ENCODE results near the gene CDK6.

CDK6 gene

DNA sequence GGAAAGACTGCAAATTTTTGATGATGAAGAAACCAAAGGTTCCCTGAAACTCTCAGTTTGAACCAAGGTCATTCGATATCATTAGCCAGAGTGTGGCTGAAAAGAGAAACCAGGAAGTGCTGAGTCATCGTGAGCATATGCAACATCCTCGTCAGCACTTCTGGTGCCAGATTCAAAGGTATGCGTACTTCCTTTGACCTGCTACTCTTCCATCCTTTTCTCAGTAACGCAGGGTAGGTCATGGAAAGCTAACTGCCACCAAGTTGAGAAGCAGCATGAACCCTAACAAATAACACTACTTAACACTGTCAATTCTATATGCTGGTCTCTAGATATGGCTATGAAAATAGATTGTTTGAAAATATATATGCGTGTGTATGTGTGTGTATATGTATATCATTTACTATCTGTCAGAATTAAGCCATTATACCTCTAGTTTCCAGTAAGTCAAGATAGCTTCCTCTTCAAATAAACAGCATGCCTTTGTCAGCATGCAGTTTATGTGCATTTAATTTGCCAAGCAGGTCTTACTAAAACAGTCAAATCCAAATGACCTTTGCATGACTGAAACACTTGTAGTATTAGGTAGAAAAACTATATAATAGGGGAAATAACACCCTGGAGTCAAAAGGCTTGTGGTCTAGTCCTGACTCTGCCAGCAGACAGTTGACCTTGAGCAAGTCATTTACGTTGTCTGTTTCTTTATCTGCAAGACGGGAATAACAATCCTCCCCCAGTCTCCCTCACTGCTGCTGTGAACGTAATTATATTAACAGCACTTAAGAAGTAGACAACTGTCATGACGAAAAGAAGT is 26.4 kb downstream of the CDK6 start:
- Histone ChIP-seq H3K4me3 (ENCODE audit: low read depth, low read length) (no peak overlapping the region), H3K27ac (peak overlapping the region; percentile 95), H3K36me3 (replicated peaks) (no peaks in the 10 kb centered on the region), H3K27me3 (replicated peaks) (no peaks in the 10 kb centered on the region)
- TF ChIP-seq, protein P1, sequence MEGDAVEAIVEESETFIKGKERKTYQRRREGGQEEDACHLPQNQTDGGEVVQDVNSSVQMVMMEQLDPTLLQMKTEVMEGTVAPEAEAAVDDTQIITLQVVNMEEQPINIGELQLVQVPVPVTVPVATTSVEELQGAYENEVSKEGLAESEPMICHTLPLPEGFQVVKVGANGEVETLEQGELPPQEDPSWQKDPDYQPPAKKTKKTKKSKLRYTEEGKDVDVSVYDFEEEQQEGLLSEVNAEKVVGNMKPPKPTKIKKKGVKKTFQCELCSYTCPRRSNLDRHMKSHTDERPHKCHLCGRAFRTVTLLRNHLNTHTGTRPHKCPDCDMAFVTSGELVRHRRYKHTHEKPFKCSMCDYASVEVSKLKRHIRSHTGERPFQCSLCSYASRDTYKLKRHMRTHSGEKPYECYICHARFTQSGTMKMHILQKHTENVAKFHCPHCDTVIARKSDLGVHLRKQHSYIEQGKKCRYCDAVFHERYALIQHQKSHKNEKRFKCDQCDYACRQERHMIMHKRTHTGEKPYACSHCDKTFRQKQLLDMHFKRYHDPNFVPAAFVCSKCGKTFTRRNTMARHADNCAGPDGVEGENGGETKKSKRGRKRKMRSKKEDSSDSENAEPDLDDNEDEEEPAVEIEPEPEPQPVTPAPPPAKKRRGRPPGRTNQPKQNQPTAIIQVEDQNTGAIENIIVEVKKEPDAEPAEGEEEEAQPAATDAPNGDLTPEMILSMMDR (IDR thresholded peaks at IDR 0.05; ENCODE audit: low read depth, low read length, missing control alignments) = no peak
- peak; percentile 95 for DNase-seq
- in situ Hi-C loops (cut with HindIII; ENCODE audit: low pct_ligation_motif_present, low sequenced_read_pairs) = no loop called here

DNA sequence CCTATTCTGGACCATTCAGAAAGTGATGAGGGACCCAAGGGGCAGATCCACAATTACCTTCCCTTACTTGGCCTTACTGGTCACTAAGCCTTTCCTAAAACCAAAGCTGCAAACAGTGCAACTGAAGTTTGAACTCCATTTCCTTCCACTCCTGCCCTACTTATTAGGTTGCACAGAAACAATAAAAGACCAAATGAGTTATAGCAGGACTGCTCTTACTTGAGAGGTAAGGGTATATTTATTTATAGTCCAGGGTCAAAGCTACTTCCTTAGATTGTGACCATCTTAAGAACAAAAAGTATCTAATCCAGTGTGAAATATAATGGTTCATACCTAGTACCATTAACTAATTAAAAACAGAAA is 27.0 kb downstream of the CDK6 start:
- TF ChIP-seq, protein P1 (IDR thresholded peaks at IDR 0.05; ENCODE audit: low read depth, low read length, missing control alignments) = no peak
- in situ Hi-C loops (cut with HindIII; ENCODE audit: low pct_ligation_motif_present, low sequenced_read_pairs) = no loop called here
- Histone ChIP-seq H3K4me3 (ENCODE audit: low read depth, low read length) (no peak overlapping the region), H3K27me3 (replicated peaks) (no peaks in the 10 kb centered on the region), H3K27ac (peak overlapping the region; percentile 95), H3K36me3 (replicated peaks) (no peaks in the 10 kb centered on the region)
- DNase-seq = no peak

DNA sequence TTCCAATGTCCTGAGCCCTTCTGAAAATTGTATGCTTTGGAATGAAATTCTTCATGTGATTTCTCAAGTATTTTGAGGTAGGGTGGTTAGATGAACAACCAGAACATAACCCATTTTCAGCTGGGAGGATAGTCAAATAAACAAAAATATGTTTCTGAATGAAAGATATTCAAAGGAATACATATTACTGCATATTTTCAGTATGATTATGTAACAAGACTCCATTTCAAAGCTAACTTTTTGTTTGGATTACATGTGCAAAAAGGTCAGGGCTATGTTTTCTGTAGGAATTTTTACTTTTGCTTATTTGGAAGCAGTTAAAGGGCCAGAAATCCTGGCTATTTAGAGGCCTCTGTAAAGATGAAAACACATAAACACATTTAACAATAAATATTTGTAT is 27.7 kb downstream of the CDK6 start:
- in situ Hi-C loops (cut with HindIII; ENCODE audit: low pct_ligation_motif_present, low sequenced_read_pairs) = no loop called here
- TF ChIP-seq, protein P1 (IDR thresholded peaks at IDR 0.05; ENCODE audit: low read depth, low read length, missing control alignments) = no peak
- no peaks in the 10 kb centered on the region for H3K36me3 ChIP-seq (replicated peaks)
- H3K27me3 ChIP-seq (replicated peaks) = no peaks in the 10 kb centered on the region
- no peak for DNase-seq
- peak overlapping the region; percentile 95 for H3K27ac ChIP-seq
- no peak overlapping the region for H3K4me3 ChIP-seq (ENCODE audit: low read depth, low read length)

DNA sequence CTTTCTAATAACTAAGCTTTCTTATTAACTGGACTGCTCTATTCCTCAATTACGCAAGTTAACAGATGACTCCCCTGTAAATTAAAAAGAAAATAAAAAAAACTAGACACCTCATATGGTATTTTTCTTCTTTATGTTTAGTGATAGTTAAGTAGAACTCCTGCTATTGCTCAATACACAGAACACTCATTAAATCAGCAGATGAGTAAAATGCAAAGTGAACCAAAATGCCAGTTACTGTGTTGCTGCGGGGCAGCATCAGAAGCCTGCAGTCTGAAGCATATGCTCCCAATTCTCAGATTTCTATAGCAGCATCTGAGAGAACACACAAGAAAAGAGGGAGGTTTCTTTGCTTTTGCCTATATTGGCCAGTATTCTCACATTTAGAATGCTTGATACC is 28.4 kb downstream of the CDK6 start:
- Histone ChIP-seq H3K27ac (peak overlapping the region; percentile 95), H3K36me3 (replicated peaks) (no peaks in the 10 kb centered on the region), H3K27me3 (replicated peaks) (no peaks in the 10 kb centered on the region), H3K4me3 (ENCODE audit: low read depth, low read length) (no peak overlapping the region)
- in situ Hi-C loops (cut with HindIII; ENCODE audit: low pct_ligation_motif_present, low sequenced_read_pairs) = no loop called here
- DNase-seq = no peak
- TF ChIP-seq, protein P1 (IDR thresholded peaks at IDR 0.05; ENCODE audit: low read depth, low read length, missing control alignments) = no peak

DNA sequence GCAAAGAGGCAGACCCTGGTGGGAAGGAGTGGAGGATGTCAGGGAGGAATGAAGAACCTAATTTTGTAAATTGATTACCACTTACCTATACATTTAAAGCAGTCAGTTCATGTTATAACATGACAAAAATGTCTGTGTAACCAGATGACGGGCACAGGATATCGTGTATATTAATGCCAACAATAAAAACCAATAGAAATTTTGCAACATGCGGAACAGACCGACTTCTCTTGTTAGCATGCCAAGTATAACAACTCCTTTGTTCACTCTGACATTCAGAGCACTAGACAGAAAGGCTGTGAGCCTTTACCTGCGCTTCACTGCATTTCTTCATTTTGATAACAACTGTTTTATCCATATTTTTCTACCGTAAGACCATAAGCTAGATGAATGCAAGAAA is 29.9 kb downstream of the CDK6 start:
- Histone ChIP-seq H3K4me3 (ENCODE audit: low read depth, low read length) (no peak overlapping the region), H3K36me3 (replicated peaks) (no peaks in the 10 kb centered on the region), H3K27me3 (replicated peaks) (no peaks in the 10 kb centered on the region), H3K27ac (no peak overlapping the region)
- in situ Hi-C loops (cut with HindIII; ENCODE audit: low pct_ligation_motif_present, low sequenced_read_pairs) = no loop called here
- no peak for DNase-seq
- TF ChIP-seq, protein P1 (IDR thresholded peaks at IDR 0.05; ENCODE audit: low read depth, low read length, missing control alignments) = no peak

DNA sequence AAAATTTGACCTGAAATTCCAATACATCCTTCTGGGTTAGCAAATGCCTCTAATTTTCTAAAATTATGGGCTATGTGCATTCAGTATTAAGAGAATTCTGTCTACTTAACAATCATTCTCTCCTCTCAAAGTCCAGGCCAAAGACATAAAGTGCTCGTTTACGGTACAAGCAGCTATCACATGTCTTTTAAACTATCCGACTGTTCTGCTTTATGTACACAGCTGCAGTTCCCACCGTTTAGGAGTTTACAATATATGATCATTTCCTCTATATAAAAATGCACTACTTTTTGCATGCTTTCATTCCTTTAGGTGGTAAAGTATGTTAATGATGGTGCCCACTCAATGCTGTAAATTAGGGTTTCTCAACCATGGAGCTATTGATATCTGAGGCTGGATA is 34.0 kb downstream of the CDK6 start:
- Histone ChIP-seq H3K36me3 (replicated peaks) (peaks cover 3% of the 10 kb centered on the region), H3K27me3 (replicated peaks) (no peaks in the 10 kb centered on the region), H3K27ac (no peak overlapping the region), H3K4me3 (ENCODE audit: low read depth, low read length) (no peak overlapping the region)
- no peak for DNase-seq
- TF ChIP-seq, protein P1 (IDR thresholded peaks at IDR 0.05; ENCODE audit: low read depth, low read length, missing control alignments) = no peak
- in situ Hi-C loops (cut with HindIII; ENCODE audit: low pct_ligation_motif_present, low sequenced_read_pairs) = no loop called here
